IMR-90 (cell line): ENCODE data around the gene SEMA5A. TPM values are rescaled to one million over a fixed set of nuclear protein-coding genes. Genes with fewer than 3 reads are reported as not detected.

ENCODE experiments used
- ATAC-seq: fragments of 200-7000 bp; cut with Tn5 transposase; 2 replicates; pipeline ENCODE4 v1.9.1; 2020; ENCODE audit warnings: low read depth, mild to moderate bottlenecking, moderate library complexity
- BruUV-seq: library from RNA; stranded (reverse); fragments of 400-500 nt; replicated peaks from 2 replicates; lab custom pipeline; 2021; lab: Mats Ljungman, UMichigan
- CTCF ChIA-PET: fragments of 300-600 bp; formaldehyde crosslinking; extraction: SDS; loops from one replicate; lab custom pipeline; 2021; ENCODE audit warnings: antibody characterized with exemption; lab: Yijun Ruan, JAX
- POLR2A ChIA-PET: fragments of 300-600 bp; sonication (Branson Sonifier 250); formaldehyde crosslinking; loops from one replicate; lab custom pipeline; 2022; ENCODE audit warnings: antibody characterized with exemption; ENCODE audit not compliant: unreplicated experiment; lab: Charles Lee
- DNase-seq: peaks from one replicate; pipeline ENCODE4 v3.0.0; 2013
- H2AFZ ChIP-seq: replicated peaks from 2 replicates; pipeline ENCODE3; 2013; ENCODE audit warnings: low read length, mild to moderate bottlenecking; ENCODE audit not compliant: poor library complexity
- H2AK5ac ChIP-seq: 2 replicates; pipeline ENCODE4 v1.6.1; 2013; ENCODE audit warnings: low read depth, low read length, inconsistent platforms
- H2AK9ac ChIP-seq: replicated peaks from 2 replicates; pipeline ENCODE3; 2013; ENCODE audit warnings: mild to moderate bottlenecking, low read depth, low read length, moderate library complexity; ENCODE audit not compliant: poor library complexity
- H2BK120ac ChIP-seq: 2 replicates; pipeline ENCODE4 v1.6.1; 2013; ENCODE audit warnings: low read depth, low read length, inconsistent platforms
- H2BK15ac ChIP-seq: 3 replicates; pipeline ENCODE4 v1.6.1; 2013; ENCODE audit warnings: low read depth, low read length, inconsistent platforms
- H2BK20ac ChIP-seq: 2 replicates; pipeline ENCODE4 v1.6.1; 2013; ENCODE audit warnings: low read depth, mild to moderate bottlenecking, inconsistent platforms, low read length, moderate library complexity
- H2BK5ac ChIP-seq: 2 replicates; pipeline ENCODE4 v1.6.1; 2013; ENCODE audit warnings: mild to moderate bottlenecking, low read depth, low read length, inconsistent platforms; ENCODE audit not compliant: poor library complexity, severe bottlenecking
- H3K14ac ChIP-seq: replicated peaks from 2 replicates; pipeline ENCODE4 v1.6.1; 2013; ENCODE audit warnings: low read depth, low read length, inconsistent platforms
- H3K18ac ChIP-seq: 2 replicates; pipeline ENCODE4 v1.6.1; 2013; ENCODE audit warnings: low read depth, low read length, control low read depth
- H3K23ac ChIP-seq: 2 replicates; pipeline ENCODE4 v1.6.1; 2013; ENCODE audit warnings: low read depth, low read length, inconsistent platforms
- H3K27ac ChIP-seq: 2 replicates; pipeline ENCODE4 v1.5.1; 2013; ENCODE audit warnings: mild to moderate bottlenecking, control low read depth, low read length; ENCODE audit not compliant: insufficient read depth
- H3K27me3 ChIP-seq: 2 replicates; pipeline ENCODE4 v1.6.1; 2013; ENCODE audit warnings: low read length; ENCODE audit not compliant: control insufficient read depth, insufficient read depth
- H3K36me3 ChIP-seq: 2 replicates; pipeline ENCODE4 v1.6.1; 2013; ENCODE audit warnings: low read length, mixed read lengths; ENCODE audit not compliant: control insufficient read depth, insufficient read depth
- H3K4ac ChIP-seq: 2 replicates; pipeline ENCODE4 v1.6.1; 2013; ENCODE audit warnings: low read depth, low read length, inconsistent platforms
- H3K4me1 ChIP-seq: 2 replicates; pipeline ENCODE4 v1.6.1; 2013; ENCODE audit warnings: low read length, mixed read lengths; ENCODE audit not compliant: control insufficient read depth, insufficient read depth
- H3K4me2 ChIP-seq: 2 replicates; pipeline ENCODE4 v1.6.1; 2013; ENCODE audit warnings: low read depth, mild to moderate bottlenecking, control low read depth, low read length, moderate library complexity
- H3K4me3 ChIP-seq: 2 replicates; pipeline ENCODE4 v1.5.1; 2013; ENCODE audit warnings: low read depth, mild to moderate bottlenecking, control low read depth, low read length, moderate library complexity; ENCODE audit not compliant: insufficient read depth
- H3K56ac ChIP-seq: 2 replicates; pipeline ENCODE4 v1.6.1; 2013; ENCODE audit warnings: low read length, inconsistent platforms; ENCODE audit not compliant: insufficient read depth; ENCODE audit errors: extremely low read depth
- H3K79me1 ChIP-seq, 2 experiments: 2 replicates each; pipeline ENCODE4 v1.6.1; 2013; ENCODE audit warnings: low read length in 2 of 2, inconsistent platforms in 1 of 2, low read depth in 1 of 2
- H3K9ac ChIP-seq: 2 replicates; pipeline ENCODE4 v1.6.1; 2013; ENCODE audit warnings: low read depth, low read length, control low read depth
- H3K9me1 ChIP-seq: 2 replicates; pipeline ENCODE4 v1.6.1; 2013; ENCODE audit warnings: low read length, inconsistent platforms; ENCODE audit not compliant: insufficient read depth
- H3K9me3 ChIP-seq: 2 replicates; pipeline ENCODE4 v1.6.1; 2013; ENCODE audit warnings: low read length; ENCODE audit not compliant: control insufficient read depth, insufficient read depth
- H4K20me1 ChIP-seq: 2 replicates; pipeline ENCODE4 v1.6.1; 2013; ENCODE audit warnings: low read length, inconsistent platforms; ENCODE audit not compliant: insufficient read depth
- H4K5ac ChIP-seq: 2 replicates; pipeline ENCODE4 v1.6.1; 2013; ENCODE audit warnings: mild to moderate bottlenecking, low read depth, low read length, control low read depth
- H4K8ac ChIP-seq, 2 experiments: 2 replicates each; pipeline ENCODE4 v1.6.1; 2013; ENCODE audit warnings: low read depth in 2 of 2, low read length in 2 of 2, control low read depth in 1 of 2, inconsistent platforms in 1 of 2
- H4K91ac ChIP-seq: 2 replicates; pipeline ENCODE4 v1.6.1; 2013; ENCODE audit warnings: low read depth, low read length, inconsistent platforms; ENCODE audit not compliant: insufficient read depth
- BHLHE40 ChIP-seq: fragments of 150-350 bp; IDR thresholded peaks from 2 replicates; pipeline ENCODE4 v1.6.1; 2016; ENCODE audit warnings: mild to moderate bottlenecking, low read depth, low read length
- CEBPB ChIP-seq: IDR thresholded peaks from 2 replicates; pipeline ENCODE4 v1.6.1; 2012; ENCODE audit warnings: low read depth, low read length, improper control_type of control experiment
- CHD1 ChIP-seq: IDR thresholded peaks from 2 replicates; pipeline ENCODE4 v1.6.1; 2012; ENCODE audit warnings: low read depth, low read length, improper control_type of control experiment
- FOS ChIP-seq: fragments of 150-350 bp; IDR thresholded peaks from 2 replicates; pipeline ENCODE4 v1.6.1; 2016; ENCODE audit warnings: low read depth, low read length
- MAFK ChIP-seq: IDR thresholded peaks from 2 replicates; pipeline ENCODE4 v1.6.1; 2012; ENCODE audit warnings: low read depth, low read length, improper control_type of control experiment
- MAZ ChIP-seq: IDR thresholded peaks from 2 replicates; pipeline ENCODE4 v1.6.1; 2012; ENCODE audit warnings: low read depth, mild to moderate bottlenecking, low read length, improper control_type of control experiment, moderate library complexity, borderline replicate concordance
- MXI1 ChIP-seq: IDR thresholded peaks from 2 replicates; pipeline ENCODE4 v1.6.1; 2012; ENCODE audit warnings: low read depth, mild to moderate bottlenecking, low read length, moderate library complexity, borderline replicate concordance
- NFE2L2 ChIP-seq: fragments of 150-350 bp; IDR thresholded peaks from 2 replicates; pipeline ENCODE4 v1.6.1; 2016; ENCODE audit warnings: low read depth, mild to moderate bottlenecking, low read length
- POLR2A ChIP-seq: IDR thresholded peaks from 2 replicates; pipeline ENCODE4 v1.6.1; 2012; ENCODE audit warnings: mild to moderate bottlenecking, low read depth, low read length
- RAD21 ChIP-seq: IDR thresholded peaks from 2 replicates; pipeline ENCODE4 v1.6.1; 2012; ENCODE audit warnings: low read length, improper control_type of control experiment
- RCOR1 ChIP-seq: IDR thresholded peaks from 2 replicates; pipeline ENCODE4 v1.6.1; 2012; ENCODE audit warnings: mild to moderate bottlenecking, low read length, improper control_type of control experiment; ENCODE audit not compliant: insufficient replicate concordance
- RFX5 ChIP-seq: IDR thresholded peaks from 2 replicates; pipeline ENCODE4 v1.8.0; 2012; ENCODE audit warnings: low read depth, mild to moderate bottlenecking, low read length, moderate library complexity
- SMC3 ChIP-seq: fragments of 150-350 bp; IDR thresholded peaks from 2 replicates; pipeline ENCODE4 v1.6.1; 2016; ENCODE audit warnings: low read depth, mild to moderate bottlenecking, antibody characterized with exemption, low read length, moderate library complexity
- WGBS, 2 experiments: methylation state at CpG; one replicate each; pipeline versions ENCODE4 v1.1.5 to v1.1.7; 2013; ENCODE audit warnings: missing lambda C conversion rate in 2 of 2; ENCODE audit not compliant: insufficient read length in 1 of 2; ENCODE audit errors: extremely low coverage in 2 of 2; 5-methylcytosine and 5-hydroxymethylcytosine counted together
- dilution Hi-C: fragments of 300-500 bp; cut with HindIII; formaldehyde crosslinking; loops from one replicate; pipeline ENCODE4 v1.14.3; 2018; ENCODE audit warnings: low sequenced_read_pairs; ENCODE audit not compliant: unreplicated experiment
- in situ Hi-C: fragments of 300-500 bp; cut with MboI; formaldehyde crosslinking; loops from 3 replicates; pipeline ENCODE4 v1.14.3; 2019; ENCODE audit warnings: low sequenced_read_pairs, inconsistent platforms, mixed read lengths
- intact Hi-C: fragments of 100-400 bp; cut with micrococcal nuclease; formaldehyde crosslinking; loops from 2 replicates; pipeline ENCODE4 v1.10.0; 2022
- polyA plus RNA-seq, 3 experiments: library from polyadenylated mRNA; depleted of rRNA; stranded (reverse); fragments of >200 nt; gene quantifications; 2 replicates each; pipeline ENCODE4 v1.2.3, GENCODE V29; 2012; ENCODE audit warnings: low replicate concordance in 1 of 3
- total RNA-seq: library from RNA; depleted of rRNA; stranded (reverse); fragments of >200 nt; gene quantifications from 2 replicates; pipeline ENCODE4 v1.2.3, GENCODE V29; 2012
- TF ChIP-seq, protein P1 (sequence below): fragments of 150-350 bp; IDR thresholded peaks from 2 replicates; pipeline ENCODE4 v1.6.1; 2016; ENCODE audit warnings: low read depth, mild to moderate bottlenecking, low read length, moderate library complexity, borderline replicate concordance
- TF ChIP-seq, protein P2 (sequence below): fragments of 150-350 bp; IDR thresholded peaks from 2 replicates; pipeline ENCODE4 v1.6.1; 2017; ENCODE audit warnings: mild to moderate bottlenecking, antibody characterized with exemption, low read length, low read depth
- TF ChIP-seq, protein P3 (sequence below): conservative IDR thresholded peaks from 2 replicates; pipeline ENCODE4 v1.5.1; 2012; ENCODE audit warnings: mild to moderate bottlenecking, low read depth, low read length, improper control_type of control experiment

Gene SEMA5A
- total and polyA plus RNA-seq, 2 of the 4 experiments (the other 2 are of a cell fraction) = 8.2 to 9.9 TPM

DNA sequence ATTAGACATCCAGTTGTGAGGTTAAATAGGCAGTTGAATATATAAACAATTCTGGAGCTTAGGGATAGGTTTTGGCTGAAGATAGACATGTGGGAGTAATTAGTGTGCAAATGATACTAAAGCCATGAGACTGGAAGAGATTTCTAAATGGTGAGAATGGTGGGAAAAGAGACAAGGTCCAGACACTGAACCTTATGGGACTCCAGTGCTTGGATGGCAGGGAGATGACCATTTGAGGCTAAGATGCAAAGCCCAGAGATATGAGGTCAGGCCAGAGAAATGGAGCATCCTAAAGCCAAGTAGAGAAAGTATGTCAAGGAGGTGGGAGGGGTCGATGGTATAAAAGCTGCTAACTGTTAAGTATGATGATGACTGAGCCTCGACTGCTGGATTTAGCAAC is 115.6 kb downstream of the SEMA5A start:
- peaks cover 17% of the 10 kb centered on the region for H3K4me1 ChIP-seq
- no peak overlapping the region for H2AFZ ChIP-seq
- H3K4ac ChIP-seq = peak overlapping the region; percentile 30; the same call in 1 of the 2 replicates
- TF ChIP-seq RCOR1 (no peak), RAD21 (no peak), MAZ (no peak), RFX5 (no peak), POLR2A (no peak), SMC3 (no peak), BHLHE40 (no peak), MAFK (no peak), MXI1 (no peak), CEBPB (no peak), FOS (no peak), CHD1 (no peak), NFE2L2 (no peak)
- TF ChIP-seq, protein P1, sequence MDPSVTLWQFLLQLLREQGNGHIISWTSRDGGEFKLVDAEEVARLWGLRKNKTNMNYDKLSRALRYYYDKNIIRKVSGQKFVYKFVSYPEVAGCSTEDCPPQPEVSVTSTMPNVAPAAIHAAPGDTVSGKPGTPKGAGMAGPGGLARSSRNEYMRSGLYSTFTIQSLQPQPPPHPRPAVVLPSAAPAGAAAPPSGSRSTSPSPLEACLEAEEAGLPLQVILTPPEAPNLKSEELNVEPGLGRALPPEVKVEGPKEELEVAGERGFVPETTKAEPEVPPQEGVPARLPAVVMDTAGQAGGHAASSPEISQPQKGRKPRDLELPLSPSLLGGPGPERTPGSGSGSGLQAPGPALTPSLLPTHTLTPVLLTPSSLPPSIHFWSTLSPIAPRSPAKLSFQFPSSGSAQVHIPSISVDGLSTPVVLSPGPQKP = no peak
- TF ChIP-seq, protein P2, sequence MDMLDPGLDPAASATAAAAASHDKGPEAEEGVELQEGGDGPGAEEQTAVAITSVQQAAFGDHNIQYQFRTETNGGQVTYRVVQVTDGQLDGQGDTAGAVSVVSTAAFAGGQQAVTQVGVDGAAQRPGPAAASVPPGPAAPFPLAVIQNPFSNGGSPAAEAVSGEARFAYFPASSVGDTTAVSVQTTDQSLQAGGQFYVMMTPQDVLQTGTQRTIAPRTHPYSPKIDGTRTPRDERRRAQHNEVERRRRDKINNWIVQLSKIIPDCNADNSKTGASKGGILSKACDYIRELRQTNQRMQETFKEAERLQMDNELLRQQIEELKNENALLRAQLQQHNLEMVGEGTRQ = no peak
- TF ChIP-seq, protein P3, sequence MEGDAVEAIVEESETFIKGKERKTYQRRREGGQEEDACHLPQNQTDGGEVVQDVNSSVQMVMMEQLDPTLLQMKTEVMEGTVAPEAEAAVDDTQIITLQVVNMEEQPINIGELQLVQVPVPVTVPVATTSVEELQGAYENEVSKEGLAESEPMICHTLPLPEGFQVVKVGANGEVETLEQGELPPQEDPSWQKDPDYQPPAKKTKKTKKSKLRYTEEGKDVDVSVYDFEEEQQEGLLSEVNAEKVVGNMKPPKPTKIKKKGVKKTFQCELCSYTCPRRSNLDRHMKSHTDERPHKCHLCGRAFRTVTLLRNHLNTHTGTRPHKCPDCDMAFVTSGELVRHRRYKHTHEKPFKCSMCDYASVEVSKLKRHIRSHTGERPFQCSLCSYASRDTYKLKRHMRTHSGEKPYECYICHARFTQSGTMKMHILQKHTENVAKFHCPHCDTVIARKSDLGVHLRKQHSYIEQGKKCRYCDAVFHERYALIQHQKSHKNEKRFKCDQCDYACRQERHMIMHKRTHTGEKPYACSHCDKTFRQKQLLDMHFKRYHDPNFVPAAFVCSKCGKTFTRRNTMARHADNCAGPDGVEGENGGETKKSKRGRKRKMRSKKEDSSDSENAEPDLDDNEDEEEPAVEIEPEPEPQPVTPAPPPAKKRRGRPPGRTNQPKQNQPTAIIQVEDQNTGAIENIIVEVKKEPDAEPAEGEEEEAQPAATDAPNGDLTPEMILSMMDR = no peak
- in situ Hi-C loops = no loop called here
- 0 out of 2 replicates have a peak overlapping the region, but pooled peaks have one; percentile 37 for H3K23ac ChIP-seq
- H4K8ac ChIP-seq = no peak overlapping the region
- no peak overlapping the region for H4K91ac ChIP-seq
- intact Hi-C loops = no loop called here
- no peak overlapping the region for H2BK5ac ChIP-seq
- peak overlapping the region; percentile 16; the same call in 1 of the 2 replicates for H3K14ac ChIP-seq
- DNase-seq (no peak), ATAC-seq (no peak)
- H3K27ac ChIP-seq = no peak overlapping the region
- H3K27me3 ChIP-seq = no peaks in the 10 kb centered on the region
- no CpG with 5 or more reads among the region's 2 CpGs for WGBS, 2 experiments
- peak overlapping the region; percentile 38; the same call in 1 of the 2 replicates for H3K4me2 ChIP-seq
- ChIA-PET POLR2A (no interaction called here), CTCF (interaction anchor here (1.5 kb wide), 1 partner anchor 87 kb away, joined by 3 read pairs; no protein-coding TSS in a partner anchor)
- H3K9me1 ChIP-seq = peaks cover 20% of the 10 kb centered on the region
- H3K9ac ChIP-seq = no peak overlapping the region
- H4K5ac ChIP-seq = 0 out of 2 replicates have a peak overlapping the region, but pooled peaks have one; percentile 20
- H3K79me1 ChIP-seq = peaks cover 10 to 54% of the 10 kb centered on the region in 2 experiments
- dilution Hi-C loops = no loop called here
- H3K56ac ChIP-seq = no peak overlapping the region
- 0 out of 2 replicates have a peak overlapping the region, but pooled peaks have one; percentile 46 for H2BK20ac ChIP-seq
- peaks cover 10% of the 10 kb centered on the region; the same call in 1 of the 2 replicates for H4K20me1 ChIP-seq
- no TSS peak for BruUV-seq
- no peak overlapping the region for H3K4me3 ChIP-seq
- peak overlapping the region; percentile 11; the same call in 1 of the 3 replicates for H2BK15ac ChIP-seq
- H2AK5ac ChIP-seq = peak overlapping the region; percentile 60; the same call in 1 of the 2 replicates
- H3K36me3 ChIP-seq = no peaks in the 10 kb centered on the region
- peak overlapping the region; percentile 72 for H3K18ac ChIP-seq
- no peaks in the 10 kb centered on the region for H3K9me3 ChIP-seq
- H2AK9ac ChIP-seq = no peak overlapping the region
- H2BK120ac ChIP-seq = 0 out of 2 replicates have a peak overlapping the region, but pooled peaks have one; percentile 8
